GM18526 (cell line): Measurements from ENCODE around the gene CROCC.

Experiments
- POLR2A ChIP-seq: IDR thresholded peaks from 3 replicates; pipeline ENCODE4 v1.6.1; 2011; ENCODE audit not compliant: insufficient read length; ENCODE audit errors: extremely low read depth

The CROCC gene

DNA sequence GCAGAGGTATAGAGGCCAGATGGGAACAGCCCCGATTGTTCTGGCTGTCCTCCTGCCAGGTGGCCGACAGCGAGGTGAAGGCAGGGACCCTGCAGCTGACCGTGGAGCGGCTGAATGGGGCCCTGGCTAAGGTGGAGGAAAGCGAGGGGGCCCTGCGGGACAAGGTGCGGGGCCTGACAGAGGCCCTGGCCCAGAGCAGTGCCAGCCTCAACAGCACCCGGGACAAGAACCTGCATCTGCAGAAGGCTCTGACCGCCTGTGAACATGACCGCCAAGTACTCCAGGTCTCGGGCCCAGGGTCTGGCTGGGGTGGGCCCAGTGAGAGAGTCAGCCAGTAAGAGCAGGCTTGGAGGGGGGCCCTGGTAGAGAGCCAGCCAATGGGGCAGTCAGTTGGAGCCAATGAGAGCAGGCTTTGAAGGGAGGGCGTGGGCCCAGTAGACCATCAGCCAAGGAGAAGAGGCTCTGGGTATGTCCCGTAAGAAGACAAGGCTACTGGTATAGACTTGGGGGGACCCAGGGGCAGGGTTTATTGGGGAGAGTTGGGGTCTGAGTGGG, 47.4 kb downstream of the CROCC start:
- no peak for TF ChIP-seq POLR2A

DNA sequence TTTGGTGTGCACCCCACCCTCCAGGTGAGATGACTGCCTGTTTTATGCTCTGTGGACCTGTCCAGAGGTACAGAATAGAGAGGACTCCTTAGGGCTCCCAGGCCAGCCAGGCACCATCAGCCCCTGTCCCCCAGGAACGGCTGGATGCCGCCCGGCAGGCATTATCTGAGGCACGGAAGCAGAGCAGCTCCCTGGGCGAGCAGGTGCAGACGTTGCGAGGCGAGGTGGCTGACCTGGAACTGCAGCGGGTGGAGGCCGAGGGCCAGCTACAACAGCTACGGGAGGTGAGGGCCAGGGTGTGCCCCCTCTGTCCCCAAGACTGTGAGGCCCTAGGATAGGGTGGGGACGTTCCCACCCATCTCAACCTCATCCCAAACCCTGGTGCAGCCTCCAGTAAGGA, 47.9 kb downstream of the CROCC start:
- TF ChIP-seq POLR2A: no peak

DNA sequence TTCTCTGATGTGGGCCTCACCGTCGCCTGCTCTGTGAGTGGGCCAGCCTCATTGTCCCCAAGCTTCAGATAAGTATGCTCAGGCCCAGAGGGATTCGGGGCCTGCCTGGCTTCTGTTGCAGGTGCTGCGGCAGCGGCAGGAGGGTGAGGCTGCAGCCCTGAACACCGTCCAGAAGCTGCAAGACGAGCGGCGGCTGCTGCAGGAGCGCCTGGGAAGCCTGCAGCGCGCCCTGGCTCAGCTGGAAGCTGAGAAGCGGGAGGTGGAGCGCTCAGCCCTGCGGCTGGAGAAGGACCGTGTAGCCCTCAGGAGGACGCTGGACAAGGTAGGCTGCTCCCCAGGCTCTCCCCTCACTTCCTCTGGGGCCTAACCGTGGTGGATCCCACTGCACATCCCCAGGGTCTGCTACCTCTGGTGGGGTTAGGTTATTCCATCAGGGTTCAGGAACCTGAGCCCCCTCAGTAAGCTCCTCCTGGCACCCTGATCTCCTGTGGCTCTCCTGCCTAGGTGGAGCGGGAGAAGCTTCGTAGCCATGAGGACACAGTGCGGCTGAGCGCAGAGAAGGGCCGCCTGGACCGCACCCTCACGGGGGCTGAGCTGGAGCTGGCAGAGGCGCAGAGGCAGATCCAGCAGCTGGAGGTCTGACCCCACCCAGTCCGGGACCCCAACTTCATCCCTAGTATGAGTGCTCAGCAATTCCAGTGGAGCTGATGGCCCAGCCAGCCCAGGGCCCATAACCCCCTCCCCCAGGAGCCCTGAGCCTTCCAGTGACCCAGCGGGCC, 48.6 kb downstream of the CROCC start:
- TF ChIP-seq POLR2A: no peak

DNA sequence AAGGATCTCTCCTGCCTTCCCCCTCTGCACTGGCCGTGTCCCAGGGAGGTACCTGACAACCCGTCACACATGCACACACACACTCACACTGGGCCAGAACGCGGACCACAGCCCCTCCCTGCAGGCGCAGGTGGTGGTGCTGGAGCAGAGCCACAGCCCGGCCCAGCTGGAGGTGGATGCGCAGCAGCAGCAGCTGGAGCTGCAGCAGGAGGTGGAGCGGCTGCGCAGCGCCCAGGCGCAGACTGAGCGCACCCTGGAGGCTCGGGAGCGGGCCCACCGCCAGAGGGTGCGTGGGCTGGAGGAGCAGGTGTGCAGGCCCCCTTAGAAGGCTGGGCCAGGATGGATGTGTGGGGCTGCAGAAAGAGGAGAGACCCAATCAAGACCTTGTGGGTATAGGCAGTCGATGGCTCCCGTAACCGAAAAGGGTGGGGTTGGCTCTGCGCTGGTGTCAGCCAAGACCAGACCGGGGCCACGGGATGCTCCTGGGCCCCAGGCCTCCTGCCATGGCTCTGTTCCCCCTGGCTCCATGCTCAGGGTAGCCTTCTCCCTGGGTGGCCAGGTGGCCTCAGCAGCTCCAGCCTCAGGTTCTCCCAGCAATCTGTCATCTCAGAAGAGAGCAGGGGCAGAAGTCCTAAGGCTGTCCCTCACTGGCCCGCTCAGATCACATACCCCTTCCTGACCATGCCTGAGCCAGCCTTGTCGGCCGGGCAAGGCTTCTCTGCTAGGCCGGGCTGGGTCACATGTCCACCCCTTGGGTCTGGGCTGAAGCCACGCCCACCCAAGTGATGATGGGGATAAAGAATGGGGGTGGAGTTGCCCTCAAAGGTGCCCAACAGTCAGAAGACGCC, 49.8 kb downstream of the CROCC start:
- no peak for TF ChIP-seq POLR2A

DNA sequence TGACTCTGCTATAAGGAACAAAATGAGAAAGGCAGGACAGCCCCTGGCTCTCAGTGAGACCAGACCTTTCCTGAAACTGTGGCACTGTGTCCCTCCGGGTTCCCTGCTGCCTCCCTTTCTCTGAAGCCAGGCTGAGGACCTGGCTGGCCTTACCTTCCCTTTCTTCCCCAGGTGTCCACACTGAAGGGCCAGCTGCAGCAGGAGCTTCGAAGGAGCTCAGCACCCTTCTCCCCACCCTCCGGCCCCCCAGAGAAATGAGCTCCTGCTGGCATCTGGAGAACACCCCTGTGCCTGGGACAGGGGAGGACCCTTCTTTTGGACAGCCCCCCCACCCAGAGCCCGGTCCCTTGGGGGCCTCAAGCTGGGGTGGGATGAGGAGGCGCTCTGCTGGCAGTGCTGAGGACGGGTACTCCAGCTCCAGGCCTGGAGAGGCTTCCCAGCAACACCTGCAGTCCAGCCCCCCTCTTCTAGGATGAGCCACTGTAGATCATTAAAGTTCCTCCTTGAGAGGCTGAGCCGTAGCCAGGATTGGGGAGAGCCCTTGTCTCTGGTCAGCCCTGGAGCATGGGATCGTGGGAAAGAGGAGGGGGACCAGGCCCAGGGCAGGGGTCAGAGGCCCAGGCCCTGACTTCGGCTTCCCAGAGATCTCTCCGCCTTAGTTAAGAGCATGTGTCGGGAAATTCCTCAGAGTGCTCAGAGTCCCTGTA, 50.6 kb downstream of the CROCC start:
- no peak for TF ChIP-seq POLR2A

DNA sequence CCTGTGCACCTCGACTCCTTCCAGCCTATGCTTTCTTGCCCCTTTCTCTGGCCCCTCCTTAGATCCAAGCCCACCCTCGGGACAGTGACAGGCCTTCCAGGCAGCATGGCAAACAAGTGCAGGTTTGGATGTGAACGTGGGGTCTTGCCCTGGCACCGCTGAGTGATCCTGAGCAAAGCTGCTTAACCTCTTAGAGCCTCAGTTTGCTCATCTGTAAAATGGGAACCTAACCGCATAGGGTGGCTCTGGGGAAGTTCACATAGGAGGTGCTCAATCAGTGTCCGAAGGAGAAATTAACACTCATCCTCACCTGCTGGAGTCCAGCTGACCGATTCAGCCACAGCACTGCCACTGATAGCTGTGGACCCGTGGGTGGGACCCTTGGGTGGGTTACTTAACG, 51.5 kb downstream of the CROCC start:
- TF ChIP-seq POLR2A: no peak

DNA sequence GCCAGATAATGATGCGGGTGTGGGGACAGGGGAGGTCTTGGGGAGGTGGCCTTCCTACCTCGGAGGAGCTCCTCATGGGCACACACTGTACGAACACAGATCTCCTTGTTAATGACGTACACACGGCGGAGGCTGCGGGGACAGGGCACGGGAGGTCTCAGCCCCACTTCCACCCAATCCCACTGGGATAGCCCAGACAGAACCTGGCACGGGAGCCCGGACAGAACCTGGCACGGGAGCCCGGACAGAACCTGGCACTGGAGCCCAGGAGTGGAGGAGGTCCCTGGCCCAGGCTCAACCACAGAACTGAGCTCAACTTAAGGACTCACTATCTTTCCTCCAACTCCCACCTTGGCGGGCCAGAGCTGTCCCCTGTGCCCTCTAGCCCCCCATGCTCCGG, 53.5 kb downstream of the CROCC start:
- no peak for TF ChIP-seq POLR2A

DNA sequence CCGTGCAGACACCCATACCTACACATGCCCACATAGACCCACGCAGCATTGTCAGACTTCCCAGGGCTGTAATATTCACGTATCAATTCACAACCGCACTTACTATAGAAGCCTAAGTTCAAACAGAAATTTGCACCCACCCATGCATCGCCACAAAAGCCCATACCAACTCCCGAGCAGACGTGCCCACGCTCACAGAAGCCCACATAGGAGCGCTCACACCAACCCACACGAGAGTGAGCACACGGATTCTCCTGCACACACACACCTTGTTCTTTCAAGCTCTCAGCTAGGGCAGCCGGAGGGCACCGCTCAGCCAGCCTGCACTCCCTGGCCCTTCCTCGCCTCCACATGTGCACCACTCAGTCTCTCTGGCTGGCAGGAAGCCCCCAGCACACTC, 54.1 kb downstream of the CROCC start:
- no peak for TF ChIP-seq POLR2A

DNA sequence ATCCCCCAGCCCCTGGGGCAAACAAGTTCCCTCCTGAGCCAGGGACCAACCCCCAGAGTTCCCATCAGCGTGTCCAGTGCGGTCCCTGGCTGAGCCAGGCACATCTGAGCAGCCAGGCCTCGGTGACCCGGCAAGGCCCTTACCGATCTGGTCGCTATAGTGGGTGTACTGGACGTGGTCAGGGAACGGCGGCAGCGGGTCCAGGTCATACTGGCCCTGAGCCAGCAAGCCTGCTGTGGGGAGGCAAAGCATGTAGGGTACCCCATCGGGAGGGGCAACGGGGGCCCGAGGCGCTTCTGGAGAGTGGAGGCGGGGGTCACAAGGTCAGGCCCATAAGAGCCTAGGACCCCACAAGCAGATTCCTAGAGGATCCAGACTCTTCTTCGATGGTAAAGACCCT, 55.2 kb downstream of the CROCC start:
- no peak for TF ChIP-seq POLR2A

DNA sequence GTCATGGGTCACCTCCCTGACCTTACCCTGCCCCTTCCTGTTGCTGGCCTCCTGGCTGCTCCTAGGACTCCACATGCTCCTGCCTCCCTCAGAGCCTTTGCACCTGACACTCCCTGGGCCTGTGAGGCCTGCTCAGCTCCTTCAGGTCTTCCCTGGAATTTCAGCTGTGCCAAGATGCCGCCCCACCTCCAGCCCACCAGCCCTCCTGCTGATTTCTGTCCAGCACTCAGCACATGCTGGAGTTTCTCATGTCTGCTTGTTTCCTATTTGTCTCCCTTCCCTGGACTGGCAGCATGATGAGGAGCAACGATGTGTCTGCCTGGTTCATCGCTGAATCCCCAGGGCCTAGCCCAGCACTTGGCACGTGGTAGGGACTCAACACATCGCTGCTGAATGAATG, 55.6 kb downstream of the CROCC start:
- no peak for TF ChIP-seq POLR2A

DNA sequence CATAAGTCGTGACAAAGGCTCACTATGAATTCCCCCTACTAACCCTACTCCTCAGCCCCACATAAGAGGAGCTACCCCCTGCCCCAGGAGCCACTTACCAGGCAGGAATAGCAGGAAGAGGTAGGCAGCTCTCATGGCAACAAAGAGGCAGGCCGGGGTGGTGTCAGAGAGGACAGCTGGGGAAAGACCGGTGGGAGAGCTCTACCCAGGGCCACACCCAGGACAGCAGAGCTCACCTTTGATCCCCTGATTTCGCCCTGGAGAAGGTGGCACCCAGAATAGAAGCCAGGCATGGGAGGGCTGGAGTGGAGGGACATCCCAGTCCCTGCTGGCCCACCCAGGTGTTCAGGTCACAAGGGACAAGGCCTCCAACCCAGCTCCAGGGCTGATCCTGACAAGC, 56.4 kb downstream of the CROCC start:
- TF ChIP-seq POLR2A: no peak

DNA sequence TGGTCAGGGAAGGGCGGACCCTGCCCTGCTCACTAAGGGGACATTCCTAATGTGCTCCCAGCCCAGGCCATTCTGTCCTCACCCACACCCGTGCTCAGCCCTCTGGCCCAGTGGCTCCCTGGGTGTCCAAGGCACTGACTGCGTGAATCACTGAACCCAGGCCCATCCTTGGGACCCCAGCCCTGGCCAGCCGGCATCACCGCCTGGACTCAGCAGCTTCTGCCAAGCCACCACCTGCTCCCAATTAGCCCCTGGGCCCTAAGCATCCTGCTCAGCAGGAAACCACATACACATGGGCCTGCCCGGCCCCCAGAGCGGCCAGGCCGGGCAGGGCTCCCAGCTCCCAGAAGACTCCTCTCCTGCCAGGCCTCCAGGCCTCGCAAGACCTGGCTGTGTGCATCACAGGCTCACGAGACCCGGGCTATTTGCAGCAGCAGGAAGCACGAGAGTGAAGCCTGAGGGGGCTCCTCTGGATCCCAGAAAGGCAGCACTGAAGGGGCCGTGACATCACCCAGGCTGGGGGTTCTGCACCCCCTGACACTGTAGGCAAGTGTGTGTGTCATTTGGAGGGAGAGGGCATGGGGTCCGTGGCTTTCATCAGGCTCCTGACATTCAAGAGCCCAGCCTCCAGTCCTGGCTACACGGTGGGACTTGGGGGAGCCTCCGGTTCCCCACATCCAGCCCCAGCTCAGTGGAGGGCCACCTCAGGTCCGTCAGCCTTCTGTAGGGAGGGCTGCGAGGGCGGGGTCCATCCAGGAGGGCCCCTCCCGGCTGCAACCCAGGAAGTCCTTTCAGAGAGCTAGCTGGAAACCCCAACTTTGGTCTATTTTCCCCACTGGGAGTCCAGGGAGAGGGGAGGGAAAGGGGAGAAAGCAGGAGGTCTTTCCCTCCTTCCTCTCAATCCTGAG, 57.1 kb downstream of the CROCC start:
- TF ChIP-seq POLR2A: no peak

DNA sequence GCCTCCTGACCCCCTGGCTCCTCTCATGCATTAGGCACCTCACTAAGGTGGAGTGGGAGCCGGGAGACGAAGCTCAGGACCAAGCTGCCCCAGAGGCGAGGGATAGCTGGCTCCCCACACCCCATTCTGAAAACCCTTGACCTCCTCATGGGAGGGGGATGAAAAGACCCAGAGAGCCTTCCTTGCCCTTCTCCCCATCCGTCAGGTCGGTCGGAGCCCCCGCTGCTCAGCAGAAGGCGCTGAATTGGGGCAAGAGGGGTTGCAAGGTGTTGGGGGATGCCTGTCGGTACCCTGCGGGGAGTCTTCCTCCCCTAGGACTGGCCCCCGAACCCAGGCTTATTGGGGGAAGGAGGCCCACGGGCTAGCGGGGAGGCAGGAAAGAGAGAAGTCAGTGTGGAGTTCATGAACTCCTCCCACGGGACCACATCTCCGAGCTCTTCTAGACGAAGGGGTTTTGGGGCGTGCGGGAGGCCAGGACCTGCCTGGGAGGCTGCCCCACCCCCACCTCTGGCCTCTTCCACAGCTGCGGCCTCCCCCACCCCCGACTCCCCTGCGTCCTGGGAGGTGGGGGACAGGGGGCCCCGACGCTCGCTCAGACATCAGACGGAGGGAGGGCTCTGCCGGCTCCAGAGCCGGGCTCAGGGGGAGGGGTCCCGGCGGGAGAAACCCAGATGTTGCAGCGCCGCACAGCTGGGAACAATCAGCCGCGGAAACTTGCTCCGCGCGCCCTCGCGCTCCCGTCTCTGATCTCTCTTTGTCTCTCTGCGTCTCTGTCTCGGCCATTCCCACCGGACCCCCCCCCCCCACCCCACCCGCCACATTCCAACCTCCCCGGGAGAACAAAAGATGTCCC, 58.0 kb downstream of the CROCC start:
- no peak for TF ChIP-seq POLR2A

DNA sequence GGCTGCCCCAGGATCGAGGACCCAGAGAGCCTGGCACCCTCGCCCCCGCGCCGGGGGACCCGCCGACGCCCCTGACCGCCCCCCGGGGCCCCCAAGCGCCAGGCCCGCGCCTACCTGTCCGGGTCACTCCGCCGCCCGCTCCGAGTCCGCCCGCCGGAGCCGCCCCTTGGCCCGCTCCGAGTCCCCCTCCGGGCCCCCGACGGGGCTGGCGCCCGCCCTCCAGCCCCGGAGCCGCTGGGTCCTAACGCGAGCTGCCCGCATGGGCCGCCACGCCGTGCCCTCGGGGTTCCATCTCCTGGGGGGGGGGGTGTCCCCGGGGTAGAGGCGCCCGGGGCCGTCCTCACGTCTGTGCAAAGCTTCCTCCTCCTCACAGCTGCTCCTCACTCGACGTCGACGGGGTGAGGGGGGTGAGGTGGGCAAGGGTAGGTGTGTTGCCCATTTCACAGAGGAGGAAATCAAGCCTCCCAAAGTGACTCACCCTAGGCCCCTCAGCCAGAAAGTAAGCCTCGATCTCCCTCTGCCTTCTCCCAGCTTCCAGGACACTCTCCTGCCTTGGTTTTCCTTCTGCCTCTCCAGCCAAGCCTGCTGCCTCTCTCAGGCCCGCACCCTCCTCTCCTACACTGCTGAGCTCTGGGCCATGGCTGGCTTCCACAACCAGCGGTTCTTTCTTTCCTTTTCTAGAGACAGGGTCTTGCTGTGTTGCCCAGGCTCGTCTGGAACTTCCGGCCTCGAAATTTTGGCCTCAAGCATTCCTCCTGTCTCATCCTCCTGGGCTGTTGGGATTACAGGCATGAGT, 58.9 kb downstream of the CROCC start, which contains the start of gene MFAP2:
Gene MFAP2 (minus strand): TSS at position 148 of the 796 bp plus-strand sequence. CDS start 2,347 bp downstream, outside the sequence.
- TF ChIP-seq POLR2A: no peak
